PC-9 (cell line): ENCODE results near the gene AUP1. TPM values are rescaled to one million over a fixed set of nuclear protein-coding genes. Genes with fewer than 3 reads are reported as not detected.

Experiments used
- BruUV-seq: library from RNA; stranded (reverse); fragments of 400-500 nt; replicated peaks from 2 replicates; lab custom pipeline; 2021; lab: Mats Ljungman, UMichigan
- CTCF ChIA-PET: fragments of 300-600 bp; sonication (Branson Sonifier 250); formaldehyde crosslinking; loops from one replicate; lab custom pipeline; 2022; ENCODE audit warnings: antibody characterized with exemption; lab: Charles Lee
- POLR2A ChIA-PET: fragments of 300-600 bp; sonication (Branson Sonifier 250); formaldehyde crosslinking; loops from one replicate; lab custom pipeline; 2022; ENCODE audit warnings: antibody characterized with exemption; ENCODE audit not compliant: unreplicated experiment; lab: Charles Lee
- DNase-seq, 2 experiments: peaks; one replicate each; pipeline versions ENCODE4 v3.0.0 to v3.0.0-alpha.2; 2015 to 2022; ENCODE audit warnings: mixed read lengths in 1 of 2
- H2AFZ ChIP-seq: fragments of 200-600 bp; sonication (generic); 2 replicates; pipeline ENCODE4 v1.8.1; 2017; ENCODE audit warnings: antibody characterized with exemption
- H3F3A ChIP-seq: fragments of 200-600 bp; sonication (generic); 2 replicates; pipeline ENCODE4 v1.8.1; 2017; ENCODE audit warnings: antibody characterized with exemption, mild to moderate bottlenecking, low read depth; ENCODE audit not compliant: insufficient read depth
- H3K27ac ChIP-seq: fragments of 200-600 bp; sonication (generic); 2 replicates; pipeline ENCODE4 v1.6.1; 2016; ENCODE audit warnings: mixed run types
- H3K27me3 ChIP-seq: fragments of 200-600 bp; sonication (generic); 2 replicates; pipeline ENCODE4 v1.6.1; 2016; ENCODE audit warnings: low read depth, mixed run types; ENCODE audit not compliant: insufficient read depth
- H3K36me3 ChIP-seq: fragments of 200-600 bp; sonication (generic); 2 replicates; pipeline ENCODE4 v1.6.1; 2016; ENCODE audit warnings: low read depth, mixed run types
- H3K4me1 ChIP-seq: fragments of 200-600 bp; sonication (generic); replicated peaks from 2 replicates; pipeline ENCODE4 v1.6.1; 2016; ENCODE audit warnings: mixed run types; ENCODE audit not compliant: insufficient read depth
- H3K4me2 ChIP-seq: fragments of 200-600 bp; sonication (generic); 2 replicates; pipeline ENCODE4 v1.6.1; 2017; ENCODE audit warnings: mixed run types
- H3K4me3 ChIP-seq: fragments of 200-600 bp; sonication (generic); 2 replicates; pipeline ENCODE4 v1.6.1; 2016; ENCODE audit warnings: mixed run types
- H3K79me2 ChIP-seq: fragments of 200-600 bp; sonication (generic); 2 replicates; pipeline ENCODE4 v1.6.1; 2017; ENCODE audit warnings: low read depth, mixed run types
- H3K9me2 ChIP-seq: fragments of 200-600 bp; sonication (generic); 2 replicates; pipeline ENCODE4 v1.8.1; 2017; ENCODE audit warnings: mild to moderate bottlenecking; ENCODE audit not compliant: insufficient read depth
- H3K9me3 ChIP-seq: fragments of 200-600 bp; sonication (generic); 2 replicates; pipeline ENCODE4 v1.8.1; 2016; ENCODE audit warnings: low read depth; ENCODE audit not compliant: insufficient read depth
- H4K20me1 ChIP-seq: fragments of 200-600 bp; sonication (generic); 2 replicates; pipeline ENCODE4 v1.8.1; 2017; ENCODE audit not compliant: insufficient read depth
- EZH2 ChIP-seq: fragments of 200-600 bp; sonication (generic); IDR thresholded peaks from 2 replicates; pipeline ENCODE4 v1.8.0; 2017; ENCODE audit warnings: antibody characterized with exemption, low read depth
- intact Hi-C: fragments of 100-400 bp; cut with micrococcal nuclease; formaldehyde crosslinking; loops from one replicate; pipeline ENCODE4 v1.10.0; 2022; ENCODE audit not compliant: unreplicated experiment
- total RNA-seq: library from RNA; stranded (reverse); gene quantifications from 2 replicates; pipeline ENCODE4 v1.2.3, GENCODE V29; 2021
- TF ChIP-seq, protein P1 (sequence below): fragments of 200-600 bp; sonication (generic); conservative IDR thresholded peaks from 2 replicates; pipeline ENCODE4 v1.6.1; 2017; ENCODE audit warnings: mixed run types, antibody characterized with exemption, mild to moderate bottlenecking, moderate library complexity

The AUP1 gene
- total RNA-seq, 1 experiment from 2014 or later, result 84.0 TPM

DNA sequence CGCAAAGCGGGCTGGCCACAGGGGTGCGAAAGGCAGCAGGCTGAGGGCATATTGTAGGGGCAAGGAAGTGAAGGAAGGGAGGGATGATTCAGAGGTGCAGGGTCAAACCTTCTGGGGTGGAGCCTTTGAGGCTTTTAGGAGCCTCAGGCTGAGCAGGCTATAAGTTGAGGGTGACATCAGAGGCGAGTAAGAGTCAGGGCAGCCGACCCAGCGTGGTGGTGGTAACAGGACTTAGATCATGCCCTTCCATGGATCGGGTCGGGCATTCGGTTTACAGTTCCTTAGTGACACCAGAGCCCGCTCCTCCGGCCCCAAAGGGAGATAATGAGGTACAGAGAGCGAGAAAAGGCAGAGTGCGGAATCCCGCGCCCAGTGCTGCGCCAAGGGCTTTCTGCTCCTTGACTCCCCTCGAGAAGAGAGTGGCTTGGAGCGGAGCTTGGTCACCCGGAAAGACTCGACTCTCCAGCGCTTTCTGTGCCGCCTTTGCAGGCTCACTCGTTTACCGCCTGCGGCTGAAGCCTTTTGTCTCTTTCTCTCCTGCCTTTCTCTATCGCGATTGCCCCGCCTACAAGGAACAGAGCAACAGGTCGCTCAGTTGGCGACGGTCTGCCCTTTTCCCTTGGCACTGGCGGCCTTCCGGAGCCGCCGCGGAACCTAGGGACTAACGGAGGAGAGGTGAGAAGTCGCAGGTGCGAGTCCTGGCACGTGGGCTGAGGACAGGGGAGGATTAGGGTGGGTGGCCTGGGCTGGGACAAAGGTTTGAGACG, 30.8 kb downstream of the AUP1 start:
- H3K4me2 ChIP-seq, result peak overlapping the region; percentile 88

DNA sequence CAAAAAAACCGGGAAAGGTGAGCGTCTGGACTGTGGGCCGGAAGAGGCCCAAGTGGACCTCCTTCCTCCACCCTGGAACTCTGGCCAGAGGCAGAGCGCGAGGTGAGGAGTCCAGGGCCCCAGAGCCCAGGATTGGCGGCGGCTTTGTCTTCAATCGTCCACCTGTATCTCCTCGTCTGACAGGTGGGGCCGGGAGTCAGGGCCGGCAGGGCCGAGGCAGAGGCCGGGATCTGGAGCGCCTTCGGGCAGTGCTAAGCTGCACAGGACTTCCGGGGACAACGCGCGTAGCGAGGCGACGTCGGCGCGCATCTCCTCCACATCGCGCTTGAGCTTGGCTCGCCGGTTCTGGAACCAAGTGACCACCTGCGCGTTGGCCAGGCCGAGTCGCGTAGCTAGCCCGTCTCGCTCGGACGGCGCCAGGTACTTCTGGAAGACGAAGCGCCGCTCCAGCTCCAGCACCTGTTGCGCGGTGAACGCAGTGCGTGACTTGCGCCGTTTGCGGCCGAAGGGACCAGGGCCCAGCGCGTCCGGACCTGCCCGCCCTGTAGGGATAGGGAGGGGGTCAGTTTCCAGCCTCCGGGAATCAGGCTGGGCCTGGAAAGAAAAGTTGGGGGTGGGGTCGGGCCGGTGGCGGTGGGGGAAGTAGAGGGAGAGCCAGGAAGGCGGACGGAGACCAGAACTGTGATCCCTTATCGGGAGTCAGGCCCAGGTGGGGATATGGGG, 31.6 kb downstream of the AUP1 start:
- Histone ChIP-seq H3K36me3 (no peaks in the 10 kb centered on the region), H3K27ac (peak overlapping the region; percentile 27; the same call in 1 of the 2 replicates), H3K4me1 (peaks cover 16% of the 10 kb centered on the region), H3K27me3 (no peaks in the 10 kb centered on the region), H3K79me2 (peaks cover 10% of the 10 kb centered on the region; the same call in 1 of the 2 replicates), H3K4me2 (peak overlapping the region; percentile 88), H3F3A (peaks cover 16% of the 10 kb centered on the region; the same call in 1 of the 2 replicates), H4K20me1 (no peaks in the 10 kb centered on the region), H3K9me3 (no peaks in the 10 kb centered on the region), H2AFZ (peak overlapping the region; percentile 88), H3K4me3 (peak overlapping the region; percentile 62), H3K9me2 (no peaks in the 10 kb centered on the region)
- intact Hi-C loops, result no loop called here
- ChIA-PET POLR2A (interaction anchor here (0.6 kb wide), 1 partner anchor 39 kb away, joined by 4 read pairs; the partner anchor contains the start of gene WBP1), CTCF (interaction anchor here (0.6 to 0.7 kb wide), 2 partner anchors 14 to 91 kb away, joined by 4 read pairs; no protein-coding TSS in a partner anchor)
- TF ChIP-seq, protein P1, sequence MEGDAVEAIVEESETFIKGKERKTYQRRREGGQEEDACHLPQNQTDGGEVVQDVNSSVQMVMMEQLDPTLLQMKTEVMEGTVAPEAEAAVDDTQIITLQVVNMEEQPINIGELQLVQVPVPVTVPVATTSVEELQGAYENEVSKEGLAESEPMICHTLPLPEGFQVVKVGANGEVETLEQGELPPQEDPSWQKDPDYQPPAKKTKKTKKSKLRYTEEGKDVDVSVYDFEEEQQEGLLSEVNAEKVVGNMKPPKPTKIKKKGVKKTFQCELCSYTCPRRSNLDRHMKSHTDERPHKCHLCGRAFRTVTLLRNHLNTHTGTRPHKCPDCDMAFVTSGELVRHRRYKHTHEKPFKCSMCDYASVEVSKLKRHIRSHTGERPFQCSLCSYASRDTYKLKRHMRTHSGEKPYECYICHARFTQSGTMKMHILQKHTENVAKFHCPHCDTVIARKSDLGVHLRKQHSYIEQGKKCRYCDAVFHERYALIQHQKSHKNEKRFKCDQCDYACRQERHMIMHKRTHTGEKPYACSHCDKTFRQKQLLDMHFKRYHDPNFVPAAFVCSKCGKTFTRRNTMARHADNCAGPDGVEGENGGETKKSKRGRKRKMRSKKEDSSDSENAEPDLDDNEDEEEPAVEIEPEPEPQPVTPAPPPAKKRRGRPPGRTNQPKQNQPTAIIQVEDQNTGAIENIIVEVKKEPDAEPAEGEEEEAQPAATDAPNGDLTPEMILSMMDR, result no peak
- TF ChIP-seq EZH2, result no peak
- DNase-seq, result peak; percentile 68 to 69
- BruUV-seq, result TSS peak; percentile 44

More for the DNA sequence above, 30.8 kb downstream of the AUP1 start:
- H3K79me2 ChIP-seq, result peaks cover 10% of the 10 kb centered on the region; the same call in 1 of the 2 replicates
- peak overlapping the region; percentile 62 for H3K4me3 ChIP-seq
- peak; percentile 34 to 58 for DNase-seq
- H3K27ac ChIP-seq, result peak overlapping the region; percentile 27; the same call in 1 of the 2 replicates
- BruUV-seq, result TSS peak; percentile 39
- TF ChIP-seq, protein P1, result no peak
- no peak for TF ChIP-seq EZH2
- ChIA-PET POLR2A (interaction anchor here (0.5 to 0.6 kb wide), 2 partner anchors 27 to 40 kb away, joined by 4 to 8 read pairs; partner anchors contain the start of gene WBP1), CTCF (interaction anchor here (0.7 kb wide), 1 partner anchor 90 kb away, joined by 4 read pairs; no protein-coding TSS in a partner anchor)
- H3K9me2 ChIP-seq, result no peaks in the 10 kb centered on the region
- H2AFZ ChIP-seq, result peak overlapping the region; percentile 88
- H3K4me1 ChIP-seq, result peaks cover 16% of the 10 kb centered on the region
- no peaks in the 10 kb centered on the region for H4K20me1 ChIP-seq
- no peaks in the 10 kb centered on the region for H3K36me3 ChIP-seq
- intact Hi-C loops, result no loop called here
- peaks cover 16% of the 10 kb centered on the region; the same call in 1 of the 2 replicates for H3F3A ChIP-seq
- no peaks in the 10 kb centered on the region for H3K9me3 ChIP-seq
- H3K27me3 ChIP-seq, result no peaks in the 10 kb centered on the region
